NCI-H446 treated with DMSO at 0.1 percent for 48 hours (cell line): ENCODE data around the gene LDLRAD4.
"Not testable (repeated sequence)": the region's sequence is repeated elsewhere in the genome, so short reads cannot be mapped to it uniquely, and the experiment has no call there.

Experiments
- DNase-seq: peaks from one replicate; lab custom pipeline; 2025; lab: John Stamatoyannopoulos, UW

LDLRAD4 gene

GRCh38 chr18:13338318-13338717, 119.8 kb downstream of the LDLRAD4 start:
- no peak for DNase-seq

DNA sequence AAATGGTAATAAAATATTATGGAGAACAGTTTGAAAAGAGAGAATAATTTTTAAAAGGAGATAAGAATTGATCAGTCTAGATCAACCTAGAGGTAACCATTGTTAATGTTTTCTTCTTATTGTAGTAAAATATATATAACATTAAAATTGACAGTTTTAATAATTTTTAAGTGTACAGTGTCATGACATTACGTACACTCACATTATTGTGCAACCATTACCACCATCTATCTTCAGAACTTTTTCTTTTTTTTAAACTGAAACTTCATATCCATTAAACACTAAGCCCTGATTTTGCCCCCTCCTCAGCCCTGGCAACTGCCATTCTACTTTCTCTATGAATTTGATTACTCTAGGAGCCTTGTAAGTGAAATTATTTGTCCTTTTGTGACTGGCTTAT, 121.1 kb downstream of the LDLRAD4 start:
- no peak for DNase-seq

DNA sequence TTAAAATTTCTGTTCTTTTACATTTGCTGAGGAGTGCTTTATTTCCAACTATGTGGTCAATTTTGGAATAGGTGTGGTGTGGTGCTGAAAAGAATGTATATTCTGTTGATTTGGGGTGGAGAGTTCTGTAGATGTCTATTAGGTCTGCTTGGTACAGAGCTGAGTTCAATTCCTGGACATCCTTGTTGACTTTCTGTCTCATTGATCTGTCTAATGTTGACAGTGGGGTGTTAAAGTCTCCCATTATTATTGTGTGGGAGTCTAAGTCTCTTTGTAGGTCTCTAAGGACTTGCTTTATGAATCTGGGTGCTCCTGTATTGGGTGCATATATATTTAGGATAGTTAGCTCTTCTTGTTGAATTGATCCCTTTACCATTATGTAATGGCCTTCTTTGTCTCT, 127.9 kb downstream of the LDLRAD4 start:
- not testable (repeated sequence) for DNase-seq

- DNase-seq = no peak
These were observed 134.7 kb downstream of the LDLRAD4 start for GRCh38 chr18:13353084-13353823.

DNA sequence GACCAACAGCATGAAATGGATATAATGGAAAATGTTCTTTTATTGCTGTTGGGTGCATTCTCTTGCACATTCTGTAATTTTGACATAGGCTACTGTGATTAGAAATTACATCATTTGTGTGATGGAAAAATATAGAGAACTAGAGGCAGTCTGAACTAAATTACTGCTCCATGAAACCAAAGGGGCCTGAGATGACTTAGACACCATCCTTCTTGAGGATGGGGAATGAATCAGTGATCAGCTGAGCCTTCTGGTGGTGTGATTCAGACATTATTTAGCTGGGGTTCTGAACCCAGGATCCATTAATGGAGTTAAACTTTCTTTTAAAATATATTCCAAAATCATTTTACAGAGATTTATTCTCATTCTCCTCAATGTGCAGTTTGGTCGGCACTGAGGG, 135.8 kb downstream of the LDLRAD4 start:
- no peak for DNase-seq

DNA sequence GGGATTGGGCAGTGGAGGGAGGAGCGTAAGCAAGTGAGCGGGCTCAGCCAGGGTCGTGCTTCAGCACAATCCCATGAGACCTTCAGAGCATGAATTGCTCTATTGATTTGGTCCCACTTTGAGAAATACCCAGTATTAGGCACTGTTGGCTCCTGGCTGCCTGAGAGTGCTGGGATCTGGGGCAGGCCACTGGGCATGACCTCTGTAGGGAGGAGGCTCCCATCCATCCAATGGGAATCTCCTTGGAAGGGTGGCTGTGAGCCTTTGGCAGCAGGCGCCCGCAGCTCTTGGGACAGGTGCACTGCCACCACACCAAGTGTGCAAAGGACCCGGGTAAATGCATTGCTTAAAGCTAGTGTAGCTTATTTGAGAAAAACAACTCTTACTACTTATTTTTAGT, 137.5 kb downstream of the LDLRAD4 start:
- DNase-seq = no peak

DNA sequence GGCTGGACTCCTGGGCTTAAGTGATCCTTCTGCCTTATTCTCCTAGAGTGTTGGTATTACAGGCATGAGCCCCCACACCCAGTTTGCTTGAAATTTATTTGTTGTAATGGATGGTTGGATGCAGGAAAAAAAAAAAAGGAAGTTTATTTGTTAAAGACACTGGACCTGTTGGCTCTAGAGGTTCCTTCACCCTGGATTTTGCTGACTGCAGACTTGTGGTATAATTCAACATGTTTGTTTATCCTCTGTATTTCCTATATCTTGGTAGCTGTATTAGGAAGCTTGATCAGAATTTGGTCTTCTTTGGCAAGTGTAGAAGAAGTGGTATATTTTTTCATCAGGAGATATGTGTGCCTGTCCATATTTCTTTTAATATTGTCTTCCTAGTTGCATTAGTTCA, 138.7 kb downstream of the LDLRAD4 start:
- no peak for DNase-seq

GRCh38 chr18:13359210-13359609, 140.7 kb downstream of the LDLRAD4 start:
- DNase-seq = no peak

GRCh38 chr18:13361431-13361830, 142.9 kb downstream of the LDLRAD4 start:
- DNase-seq = no peak

DNA sequence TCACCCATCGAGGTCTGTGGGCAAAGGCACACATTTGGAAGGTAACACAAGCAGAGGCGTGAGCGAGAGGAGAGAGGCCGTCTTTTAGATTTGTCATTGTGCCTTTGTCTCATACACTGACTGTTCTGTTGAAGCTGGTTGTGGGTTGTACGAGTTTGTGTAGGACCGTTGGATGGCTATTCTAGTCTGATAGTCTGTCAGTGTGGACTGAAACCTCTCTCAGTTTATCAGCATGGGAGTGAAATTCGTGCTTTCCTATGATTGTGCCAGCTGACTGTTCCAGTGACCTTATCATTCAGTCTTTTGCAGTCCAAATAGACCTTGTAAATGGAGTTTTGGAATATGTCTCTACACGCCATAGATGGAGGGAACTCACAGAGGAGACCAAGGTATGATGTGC, 143.5 kb downstream of the LDLRAD4 start:
- DNase-seq = no peak

- no peak for DNase-seq
These were observed 144.0 kb downstream of the LDLRAD4 start for GRCh38 chr18:13362607-13363006.

GRCh38 chr18:13363359-13363758, 144.8 kb downstream of the LDLRAD4 start:
- DNase-seq = no peak

GRCh38 chr18:13364721-13365205, 146.2 kb downstream of the LDLRAD4 start:
- DNase-seq = no peak

- no peak for DNase-seq
These were observed 147.6 kb downstream of the LDLRAD4 start for GRCh38 chr18:13366131-13366530.

GRCh38 chr18:13366541-13366940, 148.0 kb downstream of the LDLRAD4 start:
- DNase-seq = no peak

DNA sequence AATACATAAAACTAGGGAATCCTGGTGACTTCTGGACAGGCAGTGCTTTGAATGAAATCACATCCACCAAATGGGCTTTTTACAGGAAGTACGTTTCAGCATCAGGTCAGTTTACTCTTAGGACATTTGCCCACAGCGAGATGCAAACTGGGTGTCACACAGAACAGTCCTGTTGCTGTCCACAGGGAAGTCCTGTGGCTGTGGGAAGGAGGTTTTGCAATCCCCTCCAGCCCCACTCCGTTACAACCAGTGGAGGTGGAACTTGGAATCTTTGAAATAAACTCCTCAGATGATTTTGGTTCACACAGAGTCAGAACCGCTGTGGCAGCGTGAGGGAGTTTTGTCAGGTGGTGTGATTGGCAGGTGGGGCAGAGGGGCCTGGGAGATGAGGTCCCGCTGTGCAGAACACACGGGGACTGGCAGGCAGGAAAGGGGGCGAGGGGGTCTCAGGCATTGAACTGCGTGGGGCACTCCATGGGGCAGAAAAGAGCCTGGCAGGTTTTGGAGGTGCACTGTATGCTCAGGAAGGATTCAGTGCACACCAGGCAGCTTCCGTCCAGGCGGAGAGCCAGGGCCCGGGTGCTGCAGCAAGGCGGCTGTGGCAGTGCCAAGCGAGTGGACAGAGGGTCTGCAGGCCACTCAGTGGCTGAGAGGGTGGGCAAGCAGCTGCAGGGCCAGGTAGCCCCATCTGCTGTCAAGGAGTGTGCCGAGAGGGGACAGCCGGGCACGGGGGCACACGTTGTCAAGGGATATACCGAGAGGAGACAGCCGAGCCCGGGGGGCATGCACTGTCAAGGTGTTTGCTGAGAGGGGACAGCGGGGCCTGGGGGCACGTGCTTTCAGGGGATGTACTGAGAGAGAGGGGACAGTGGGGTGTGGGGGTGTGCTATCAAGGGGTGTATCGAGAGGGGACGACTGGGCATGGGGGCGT, 148.7 kb downstream of the LDLRAD4 start:
- DNase-seq = no peak

DNA sequence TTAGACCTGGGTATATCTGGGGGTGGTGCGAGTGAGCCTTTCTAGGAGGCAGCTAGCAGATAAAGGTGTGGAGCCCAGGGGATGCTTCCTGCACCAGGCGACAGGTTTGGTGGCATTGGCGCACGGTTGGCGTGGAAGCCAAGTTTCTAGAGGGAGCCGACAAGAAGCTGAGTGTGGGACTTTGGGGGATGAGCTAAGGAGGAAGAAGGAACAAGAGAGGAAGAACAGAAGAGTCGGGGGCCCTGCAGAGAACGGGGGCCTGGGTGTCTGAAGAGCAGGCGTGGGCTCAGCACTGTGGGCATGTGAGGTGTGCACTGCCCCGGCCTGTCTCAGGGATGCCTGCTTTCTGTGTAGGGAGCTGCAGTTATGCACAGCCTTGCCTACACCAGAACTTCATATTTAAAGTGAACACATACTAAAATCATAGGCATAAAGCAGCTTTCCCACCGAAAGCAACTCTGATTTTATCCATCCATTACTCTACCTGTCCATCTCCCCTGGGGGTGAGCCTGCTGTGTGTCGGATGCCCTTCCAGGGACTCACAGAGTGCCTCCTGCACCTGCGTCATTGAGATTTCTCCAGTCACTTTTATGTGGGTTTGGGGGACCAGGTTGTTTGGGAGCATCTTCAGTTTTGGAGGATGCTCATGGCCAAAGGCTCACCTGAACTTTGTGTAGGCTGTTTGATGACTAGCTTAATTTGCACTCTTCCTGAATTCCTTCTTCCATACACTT, 149.7 kb downstream of the LDLRAD4 start:
- no peak for DNase-seq

DNA sequence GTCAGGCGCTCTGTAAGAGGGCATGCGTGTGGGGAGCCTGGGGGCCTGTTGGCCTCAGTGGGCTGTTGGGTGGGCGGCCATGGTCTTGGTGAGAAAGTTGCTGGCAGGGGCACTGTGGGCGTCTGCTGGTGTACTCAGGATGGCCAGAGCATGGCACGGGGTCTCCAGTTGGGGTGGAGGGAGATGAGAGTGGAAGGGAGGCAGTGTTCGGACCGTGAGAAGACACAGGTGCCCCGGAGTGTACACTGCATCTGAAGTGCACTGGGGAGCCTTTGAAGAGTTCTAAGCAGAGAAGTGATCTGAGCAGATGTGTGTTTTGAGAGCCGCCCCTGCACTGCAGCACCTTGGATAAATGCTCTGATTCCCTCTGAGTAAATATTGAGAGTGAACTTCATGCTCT, 150.8 kb downstream of the LDLRAD4 start:
- DNase-seq = no peak

DNA sequence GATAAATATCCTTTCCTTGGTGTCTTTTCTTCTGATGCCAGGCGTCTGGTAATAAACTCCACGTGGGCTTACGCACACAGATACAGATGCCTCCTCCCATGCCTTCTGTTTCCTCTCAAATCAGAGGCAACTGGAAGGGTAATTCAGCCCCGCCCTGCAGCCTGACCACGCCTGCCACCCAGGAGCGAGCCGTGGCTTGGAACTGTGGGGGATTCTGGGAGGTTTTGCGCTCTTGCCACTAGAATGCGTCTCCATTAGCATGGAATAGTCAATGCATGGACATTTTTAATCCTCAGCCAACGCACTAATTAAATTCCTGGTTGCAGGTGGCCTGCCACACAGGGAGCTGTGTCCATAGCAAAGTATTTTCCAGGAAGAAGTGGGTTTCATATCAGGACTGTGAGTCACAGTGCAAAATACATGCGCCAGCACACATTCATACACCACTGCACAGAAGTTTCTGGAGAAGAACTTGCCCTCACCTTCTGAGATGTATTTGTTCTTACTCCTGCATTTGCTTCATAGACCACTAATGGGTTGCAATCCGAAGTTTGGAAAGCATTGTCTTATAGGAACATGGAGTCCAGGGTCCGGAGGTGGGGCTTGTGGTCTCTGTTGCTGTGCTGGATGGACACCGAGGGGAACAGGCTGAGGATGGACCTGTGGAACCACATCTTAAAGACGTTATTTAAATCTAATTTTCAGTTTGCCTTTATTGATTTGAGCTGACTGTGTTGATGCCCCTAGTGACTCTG, 151.4 kb downstream of the LDLRAD4 start:
- no peak for DNase-seq

- no peak for DNase-seq
These were observed 152.6 kb downstream of the LDLRAD4 start for GRCh38 chr18:13370995-13371625.
